CD14-positive monocyte (primary cell): ENCODE data around the gene IRF2. TPM values are rescaled to one million over a fixed set of nuclear protein-coding genes. Genes with fewer than 3 reads are reported as not detected.
A peak's percentile ranks its signal among the peaks of the same experiment; 100 is the strongest.

ENCODE experiments used
- DNase-seq, 3 donors: peaks; one replicate each; pipeline ENCODE4 v3.0.0-alpha.2; 2011 to 2022
- H2AFZ ChIP-seq: 2 replicates; pipeline ENCODE4 v1.6.0; 2012; ENCODE audit warnings: mild to moderate bottlenecking, low read depth, low read length, inconsistent platforms; ENCODE audit not compliant: insufficient read depth, poor library complexity, severe bottlenecking
- H3K27ac ChIP-seq, 2 donors: 1 replicate in 1 of 2; 2 replicates in 1 of 2; pipeline ENCODE4 v1.5.1; 2012 to 2013; ENCODE audit warnings: low read length in 2 of 2, control low read depth in 1 of 2, inconsistent platforms in 1 of 2, low read depth in 1 of 2, mild to moderate bottlenecking in 1 of 2
- H3K27me3 ChIP-seq, 2 donors: one replicate each; pipeline versions ENCODE4 v1.6.0 to v1.6.1; 2011 to 2013; ENCODE audit warnings: low read length in 2 of 2; ENCODE audit not compliant: control insufficient read depth in 2 of 2, insufficient read depth in 2 of 2
- H3K36me3 ChIP-seq, 2 donors: replicated peaks in 1 of 2; 1 replicate in 1 of 2; 2 replicates in 1 of 2; pipeline versions ENCODE4 v1.5.1 to v1.6.1; 2012 to 2013; ENCODE audit warnings: low read length in 2 of 2, control low read depth in 1 of 2, inconsistent platforms in 1 of 2, mild to moderate bottlenecking in 1 of 2; ENCODE audit not compliant: insufficient read depth in 2 of 2, control insufficient read depth in 1 of 2
- H3K4me1 ChIP-seq, 2 donors: 1 replicate in 1 of 2; 2 replicates in 1 of 2; pipeline versions ENCODE4 v1.5.1 to v1.6.1; 2012 to 2013; ENCODE audit warnings: low read length in 2 of 2, control low read depth in 1 of 2, inconsistent platforms in 1 of 2, mild to moderate bottlenecking in 1 of 2, moderate library complexity in 1 of 2; ENCODE audit not compliant: insufficient read depth in 2 of 2, control insufficient read depth in 1 of 2
- H3K4me2 ChIP-seq: replicated peaks from 2 replicates; pipeline ENCODE3; 2012; ENCODE audit warnings: low read length, moderate library complexity, mild to moderate bottlenecking; ENCODE audit not compliant: poor library complexity, severe bottlenecking; ENCODE audit errors: extremely low read depth
- H3K4me3 ChIP-seq, 3 experiments: fragments of 200-600 bp in 1 of 3; sonication (generic) in 1 of 3; replicated peaks in 1 of 3; 1 replicate in 2 of 3; 2 replicates in 1 of 3; pipeline ENCODE4 v1.5.1; 2011 to 2013; ENCODE audit warnings: low read length in 3 of 3, mild to moderate bottlenecking in 3 of 3, control low read depth in 2 of 3, low read depth in 2 of 3, inconsistent platforms in 1 of 3, moderate library complexity in 1 of 3
- H3K79me2 ChIP-seq: 2 replicates; pipeline ENCODE4 v1.6.0; 2012; ENCODE audit warnings: mild to moderate bottlenecking, control low read depth, inconsistent platforms, low read length, moderate library complexity; ENCODE audit not compliant: insufficient read depth
- H3K9ac ChIP-seq: 2 replicates; pipeline ENCODE4 v1.6.0; 2017; ENCODE audit warnings: low read length, mild to moderate bottlenecking; ENCODE audit not compliant: insufficient read depth, poor library complexity, severe bottlenecking
- H3K9me3 ChIP-seq, 2 donors: replicated peaks in 1 of 2; 1 replicate in 1 of 2; 2 replicates in 1 of 2; pipeline versions ENCODE4 v1.5.1 to v1.6.1; 2012 to 2013; ENCODE audit warnings: low read length in 2 of 2, control low read depth in 1 of 2; ENCODE audit not compliant: control insufficient read depth in 1 of 2, insufficient read depth in 1 of 2
- H4K20me1 ChIP-seq: 2 replicates; pipeline ENCODE4 v1.6.0; 2012; ENCODE audit warnings: mild to moderate bottlenecking, low read length, control low read depth, moderate library complexity; ENCODE audit not compliant: insufficient read depth
- H3K27ac Mint-ChIP-seq, 7 donors: one replicate each; pipeline ENCODE4 v1.8.0; 2020; ENCODE audit warnings: mild to moderate bottlenecking in 7 of 7, mixed read lengths in 7 of 7, moderate library complexity in 6 of 7, inconsistent platforms in 2 of 7
- H3K27me3 Mint-ChIP-seq, 3 donors: one replicate each; pipeline ENCODE4 v1.8.0; 2021 to 2022; ENCODE audit warnings: low read depth in 3 of 3, mild to moderate bottlenecking in 3 of 3, mixed read lengths in 3 of 3, moderate library complexity in 3 of 3, inconsistent platforms in 1 of 3
- H3K36me3 Mint-ChIP-seq, 2 donors: one replicate each; pipeline ENCODE4 v1.8.0; 2020; ENCODE audit warnings: mixed read lengths in 2 of 2, inconsistent platforms in 1 of 2, mild to moderate bottlenecking in 1 of 2
- H3K4me1 Mint-ChIP-seq: one replicate; pipeline ENCODE4 v1.8.0; 2020; ENCODE audit warnings: mild to moderate bottlenecking, mixed read lengths
- H3K4me3 Mint-ChIP-seq, 2 donors: one replicate each; pipeline ENCODE4 v1.8.0; 2020; ENCODE audit warnings: mild to moderate bottlenecking in 2 of 2, mixed read lengths in 2 of 2, moderate library complexity in 1 of 2
- H3K9me3 Mint-ChIP-seq, 7 donors: one replicate each; pipeline ENCODE4 v1.8.0; 2020 to 2022; ENCODE audit warnings: mixed read lengths in 7 of 7, mild to moderate bottlenecking in 6 of 7, moderate library complexity in 6 of 7, inconsistent platforms in 2 of 7
- CTCF ChIP-seq: fragments of 200-600 bp; IDR thresholded peaks from one replicate; pipeline ENCODE4 v1.8.0; 2022; ENCODE audit warnings: antibody characterized with exemption, mild to moderate bottlenecking
- WGBS: methylation state at CpG from one replicate; pipeline ENCODE4 v1.1.5; 2013; ENCODE audit warnings: missing lambda C conversion rate; ENCODE audit not compliant: insufficient coverage; 5-methylcytosine and 5-hydroxymethylcytosine counted together
- intact Hi-C, 2 donors: fragments of 100-400 bp; cut with micrococcal nuclease; formaldehyde crosslinking; loops; one replicate each; pipeline versions ENCODE4 v1.15.0 to v1.15.1; 2023
- polyA plus RNA-seq, 3 donors: library from polyadenylated mRNA; depleted of rRNA in 1 of 3; unstranded in 2 of 3; stranded (reverse) in 1 of 3; fragments of 300-500 nt in 2 of 3; fragments of >200 nt in 1 of 3; fragmentation: Illumina TruSeq in 2 of 3; gene quantifications; 1 replicate in 2 of 3; 2 replicates in 1 of 3; pipeline ENCODE4 v1.2.3, GENCODE V29; 2012 to 2021

The IRF2 gene
- polyA plus RNA-seq, 3 donors, result 51.3 to 76.8 (median 56.1) TPM

GRCh38 chr4:184448821-184449220 is 25.5 kb downstream of the IRF2 start:
- H2AFZ ChIP-seq, result peak overlapping the region; percentile 48
- H3K9ac ChIP-seq, result peak overlapping the region; percentile 41
- Mint-ChIP-seq H3K27ac (peak overlapping the region; percentile 94 to 98 (median 96)), H3K4me1 (peaks cover 88% of the 10 kb centered on the region), H3K4me3 (peak overlapping the region; percentile 85 to 93), H3K9me3 (no peaks in the 10 kb centered on the region), H3K36me3 (peaks cover 32 to 39% of the 10 kb centered on the region in 2 donors), H3K27me3 (no peaks in the 10 kb centered on the region)
- H3K79me2 ChIP-seq, result peaks cover 99% of the 10 kb centered on the region
- H3K36me3 ChIP-seq, result peaks cover 0 to 20% of the 10 kb centered on the region in 2 donors
- WGBS, result 3% methylated on average over 10 of the region's 10 CpGs
- H3K9me3 ChIP-seq, result no peaks in the 10 kb centered on the region
- no peak for TF ChIP-seq CTCF
- H3K27me3 ChIP-seq, result no peaks in the 10 kb centered on the region
- DNase-seq, result peak in 2 of 3 donors; percentile 50 to 61
- H3K4me1 ChIP-seq, result peaks cover 67 to 82% of the 10 kb centered on the region in 2 donors
- H4K20me1 ChIP-seq, result peaks cover 98% of the 10 kb centered on the region
- intact Hi-C loops, result loop anchor here in 1 of 2 donors (5.0 kb wide), 1 partner anchor 42 kb away; no protein-coding TSS in a partner anchor
- peak overlapping the region; percentile 71 to 76 for H3K27ac ChIP-seq
- peak overlapping the region; percentile 68 for H3K4me2 ChIP-seq
- H3K4me3 ChIP-seq, result peak overlapping the region; percentile 32 to 71 (median 46)

- Mint-ChIP-seq H3K4me3 (peak overlapping the region; percentile 85 to 93), H3K9me3 (no peaks in the 10 kb centered on the region), H3K4me1 (peaks cover 84% of the 10 kb centered on the region), H3K27me3 (no peaks in the 10 kb centered on the region), H3K36me3 (peaks cover 38 to 46% of the 10 kb centered on the region in 2 donors), H3K27ac (peak overlapping the region; percentile 54 to 98 (median 95))
- intact Hi-C loops, result loop anchor here in 1 of 2 donors (5.0 kb wide), 1 partner anchor 41 kb away; no protein-coding TSS in a partner anchor
- WGBS, result no CpG with 5 or more reads among the region's 11 CpGs
- H4K20me1 ChIP-seq, result peaks cover 98% of the 10 kb centered on the region
- H3K4me3 ChIP-seq, result peak overlapping the region in 1 of 3 experiments; percentile 71
- no peak overlapping the region for H2AFZ ChIP-seq
- peaks cover 60 to 75% of the 10 kb centered on the region in 2 donors for H3K4me1 ChIP-seq
- H3K27me3 ChIP-seq, result no peaks in the 10 kb centered on the region
- peak overlapping the region; percentile 71 to 76 for H3K27ac ChIP-seq
- no peak for DNase-seq
- peaks cover 99% of the 10 kb centered on the region for H3K79me2 ChIP-seq
- H3K9ac ChIP-seq, result no peak overlapping the region
- peak overlapping the region; percentile 68 for H3K4me2 ChIP-seq
- no peaks in the 10 kb centered on the region for H3K9me3 ChIP-seq
- TF ChIP-seq CTCF, result no peak
- H3K36me3 ChIP-seq, result peaks cover 0 to 24% of the 10 kb centered on the region in 2 donors
Observed at GRCh38 chr4:184448141-184448540, 26.2 kb downstream of the IRF2 start.
